Measurements from ENCODE around the gene NR3C1.

Gene NR3C1

DNA sequence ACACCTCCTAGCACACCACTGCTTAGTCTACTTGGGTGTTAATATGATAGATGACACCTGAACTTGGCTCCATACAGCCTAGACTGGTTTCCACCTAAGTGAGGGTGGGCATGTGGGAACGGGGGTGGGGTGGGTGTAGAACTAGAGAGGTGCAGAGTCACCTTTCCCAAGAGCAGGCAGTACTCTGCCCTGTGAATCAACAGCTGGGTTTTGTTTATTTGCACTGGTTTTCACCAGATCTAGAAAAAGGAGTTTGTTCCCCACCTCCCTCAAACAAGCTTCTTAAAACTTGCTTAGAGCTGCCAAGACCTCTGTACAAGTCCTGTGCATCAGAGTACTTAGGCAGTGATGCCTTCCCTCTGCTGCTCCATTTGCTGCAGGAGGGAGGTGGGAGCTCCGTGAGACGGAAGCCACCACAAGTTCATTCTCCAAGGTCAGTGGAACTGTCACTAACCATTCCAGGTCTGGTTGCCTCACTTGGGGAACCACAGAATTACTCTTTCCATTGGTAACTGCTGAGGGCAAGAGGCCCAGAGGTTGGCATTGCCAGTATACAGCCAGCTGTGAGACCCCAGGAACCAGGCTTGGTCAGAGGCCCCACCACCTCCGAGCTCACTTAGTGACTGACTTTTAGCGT lies 163.5 kb downstream of the NR3C1 start:
- Histone ChIP-seq H3K4me3 (ENCODE audit: low read depth, low read length) (no peak overlapping the region), H2AFZ (no peak overlapping the region), H3K4me1 (no peaks in the 10 kb centered on the region), H3K9me3 (ENCODE audit: control insufficient read depth, low read length) (no peaks in the 10 kb centered on the region), H3K27me3 (ENCODE audit: control insufficient read depth, insufficient read depth, low read length) (no peaks in the 10 kb centered on the region), H3K4me2 (ENCODE audit: low read length) (no peak overlapping the region), H3K36me3 (ENCODE audit: control insufficient read depth, insufficient read depth, low read length) (no peaks in the 10 kb centered on the region), H3K79me2 (no peaks in the 10 kb centered on the region), H3K27ac (no peak overlapping the region), H3K9ac (no peak overlapping the region)
- TF ChIP-seq, protein P1, sequence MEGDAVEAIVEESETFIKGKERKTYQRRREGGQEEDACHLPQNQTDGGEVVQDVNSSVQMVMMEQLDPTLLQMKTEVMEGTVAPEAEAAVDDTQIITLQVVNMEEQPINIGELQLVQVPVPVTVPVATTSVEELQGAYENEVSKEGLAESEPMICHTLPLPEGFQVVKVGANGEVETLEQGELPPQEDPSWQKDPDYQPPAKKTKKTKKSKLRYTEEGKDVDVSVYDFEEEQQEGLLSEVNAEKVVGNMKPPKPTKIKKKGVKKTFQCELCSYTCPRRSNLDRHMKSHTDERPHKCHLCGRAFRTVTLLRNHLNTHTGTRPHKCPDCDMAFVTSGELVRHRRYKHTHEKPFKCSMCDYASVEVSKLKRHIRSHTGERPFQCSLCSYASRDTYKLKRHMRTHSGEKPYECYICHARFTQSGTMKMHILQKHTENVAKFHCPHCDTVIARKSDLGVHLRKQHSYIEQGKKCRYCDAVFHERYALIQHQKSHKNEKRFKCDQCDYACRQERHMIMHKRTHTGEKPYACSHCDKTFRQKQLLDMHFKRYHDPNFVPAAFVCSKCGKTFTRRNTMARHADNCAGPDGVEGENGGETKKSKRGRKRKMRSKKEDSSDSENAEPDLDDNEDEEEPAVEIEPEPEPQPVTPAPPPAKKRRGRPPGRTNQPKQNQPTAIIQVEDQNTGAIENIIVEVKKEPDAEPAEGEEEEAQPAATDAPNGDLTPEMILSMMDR (IDR thresholded peaks at IDR 0.05), result no peak

DNA sequence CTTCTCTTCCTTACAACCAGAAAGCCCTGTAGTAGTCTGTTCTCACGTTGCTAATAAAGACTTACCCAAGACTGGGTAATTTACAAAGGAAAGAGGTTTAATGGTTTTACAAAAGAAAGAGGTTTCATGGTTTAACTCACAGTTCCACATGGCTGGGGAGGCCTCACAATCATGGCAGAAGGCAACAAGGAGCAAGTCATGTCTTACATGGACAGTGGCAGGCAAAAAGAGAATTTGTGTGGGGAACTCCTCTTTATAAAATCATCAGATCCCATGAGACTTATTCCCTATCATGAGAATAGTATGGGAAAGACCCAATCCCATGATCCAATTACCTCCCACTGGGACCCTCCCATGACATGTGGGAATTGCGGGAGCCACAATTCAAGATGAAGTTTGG lies 164.9 kb downstream of the NR3C1 start:
- Histone ChIP-seq H3K4me2 (ENCODE audit: low read length) (no peak overlapping the region), H3K27me3 (ENCODE audit: control insufficient read depth, insufficient read depth, low read length) (no peaks in the 10 kb centered on the region), H3K9ac (no peak overlapping the region), H3K4me3 (ENCODE audit: low read depth, low read length) (no peak overlapping the region), H3K79me2 (no peaks in the 10 kb centered on the region), H2AFZ (no peak overlapping the region), H3K27ac (no peak overlapping the region), H3K9me3 (ENCODE audit: control insufficient read depth, low read length) (no peaks in the 10 kb centered on the region), H3K4me1 (no peaks in the 10 kb centered on the region), H3K36me3 (ENCODE audit: control insufficient read depth, insufficient read depth, low read length) (no peaks in the 10 kb centered on the region)
- TF ChIP-seq, protein P1 (IDR thresholded peaks at IDR 0.05), result no peak

DNA sequence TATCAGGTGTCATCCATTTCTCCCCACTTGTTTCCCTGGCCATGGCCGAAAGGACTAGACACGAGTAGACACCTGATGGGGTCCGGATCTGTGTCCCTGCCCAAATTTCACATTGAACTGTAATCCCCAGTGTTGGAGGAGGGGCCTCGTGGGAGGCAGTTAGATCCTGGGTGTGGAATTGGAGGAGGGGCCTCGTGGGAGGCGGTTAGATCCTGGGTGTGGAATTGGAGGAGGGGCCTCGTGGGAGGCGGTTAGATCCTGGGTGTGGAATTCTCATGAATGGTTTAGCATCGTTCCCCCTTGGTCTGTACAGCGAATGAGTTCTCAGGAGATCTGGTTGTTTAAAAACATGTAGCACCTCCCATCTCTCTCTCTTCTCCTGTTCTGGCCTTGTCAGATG lies 165.8 kb downstream of the NR3C1 start:
- H3K36me3 ChIP-seq (ENCODE audit: control insufficient read depth, insufficient read depth, low read length), result no peaks in the 10 kb centered on the region
- H3K9ac ChIP-seq, result no peak overlapping the region
- no peak overlapping the region for H3K27ac ChIP-seq
- TF ChIP-seq, protein P1 (IDR thresholded peaks at IDR 0.05), result no peak
- H3K27me3 ChIP-seq (ENCODE audit: control insufficient read depth, insufficient read depth, low read length), result no peaks in the 10 kb centered on the region
- no peaks in the 10 kb centered on the region for H3K9me3 ChIP-seq (ENCODE audit: control insufficient read depth, low read length)
- H3K4me3 ChIP-seq (ENCODE audit: low read depth, low read length), result no peak overlapping the region
- no peaks in the 10 kb centered on the region for H3K79me2 ChIP-seq
- H3K4me1 ChIP-seq, result no peaks in the 10 kb centered on the region
- H2AFZ ChIP-seq, result no peak overlapping the region
- no peak overlapping the region for H3K4me2 ChIP-seq (ENCODE audit: low read length)

DNA sequence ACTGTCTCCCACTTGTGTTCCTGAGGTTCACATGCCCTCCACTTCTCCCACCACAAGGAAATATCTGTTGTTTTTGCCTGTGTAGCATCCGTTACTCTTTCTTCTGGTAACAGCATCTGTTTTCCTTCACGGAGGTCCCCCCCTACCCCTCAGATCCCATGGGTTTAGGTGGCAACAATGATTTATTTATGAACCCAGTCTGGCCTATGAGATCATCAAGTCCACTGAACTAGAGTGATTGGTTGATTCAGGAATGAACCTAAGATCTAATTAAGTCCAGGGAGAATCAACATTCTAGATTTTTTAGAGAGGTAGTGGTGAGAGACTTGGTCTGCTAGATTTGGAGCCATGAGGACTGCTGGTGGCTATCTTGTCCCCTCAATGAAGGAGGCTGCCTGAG lies 166.8 kb downstream of the NR3C1 start:
- no peaks in the 10 kb centered on the region for H3K79me2 ChIP-seq
- H3K4me3 ChIP-seq (ENCODE audit: low read depth, low read length), result no peak overlapping the region
- no peak overlapping the region for H3K27ac ChIP-seq
- H2AFZ ChIP-seq, result no peak overlapping the region
- H3K4me1 ChIP-seq, result no peaks in the 10 kb centered on the region
- no peak overlapping the region for H3K9ac ChIP-seq
- TF ChIP-seq, protein P1 (IDR thresholded peaks at IDR 0.05), result no peak
- no peaks in the 10 kb centered on the region for H3K9me3 ChIP-seq (ENCODE audit: control insufficient read depth, low read length)
- H3K36me3 ChIP-seq (ENCODE audit: control insufficient read depth, insufficient read depth, low read length), result no peaks in the 10 kb centered on the region
- H3K4me2 ChIP-seq (ENCODE audit: low read length), result no peak overlapping the region
- H3K27me3 ChIP-seq (ENCODE audit: control insufficient read depth, insufficient read depth, low read length), result no peaks in the 10 kb centered on the region

DNA sequence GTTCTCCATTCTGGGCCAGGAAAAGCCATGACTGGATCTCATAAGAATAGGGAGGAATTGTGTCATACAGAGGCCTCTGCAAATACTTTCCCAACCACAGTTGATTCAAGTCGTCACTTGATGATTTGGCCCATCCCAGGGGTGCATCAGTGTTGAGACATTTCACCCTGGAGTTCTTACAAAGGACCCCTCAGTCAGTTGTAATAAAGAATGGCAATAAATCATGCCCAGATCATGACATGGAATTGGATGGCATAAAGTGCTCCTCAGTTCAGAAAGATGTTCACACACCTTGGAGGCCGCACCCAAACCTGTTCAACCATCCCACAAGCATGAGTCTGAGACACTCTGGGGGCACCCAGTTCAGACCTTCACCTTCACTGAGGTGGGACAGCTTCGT lies 168.1 kb downstream of the NR3C1 start:
- H3K4me1 ChIP-seq, result no peaks in the 10 kb centered on the region
- no peaks in the 10 kb centered on the region for H3K36me3 ChIP-seq (ENCODE audit: control insufficient read depth, insufficient read depth, low read length)
- no peak overlapping the region for H3K4me2 ChIP-seq (ENCODE audit: low read length)
- H3K79me2 ChIP-seq, result no peaks in the 10 kb centered on the region
- no peaks in the 10 kb centered on the region for H3K27me3 ChIP-seq (ENCODE audit: control insufficient read depth, insufficient read depth, low read length)
- no peak overlapping the region for H2AFZ ChIP-seq
- H3K9me3 ChIP-seq (ENCODE audit: control insufficient read depth, low read length), result no peaks in the 10 kb centered on the region
- H3K9ac ChIP-seq, result no peak overlapping the region
- H3K4me3 ChIP-seq (ENCODE audit: low read depth, low read length), result no peak overlapping the region
- no peak overlapping the region for H3K27ac ChIP-seq
- TF ChIP-seq, protein P1 (IDR thresholded peaks at IDR 0.05), result no peak

Measured in parathyroid adenoma (tissue), 2 donors.